Activated T-helper 2 cell treated with anti-CD3 and anti-CD28 coated beads, Interferon-gamma antibody, Interleukin-2, Interleukin-4, amounts not matched to agents 10 μg/mL and 5 μg/mL and 100 μg/mL, durations not matched to agents 14 hours and 24 hours and 36 hours (primary cell): ENCODE measurements around the gene ATF2. TPM values are rescaled to one million over a fixed set of nuclear protein-coding genes. Genes with fewer than 3 reads are reported as not detected.
A peak's percentile ranks its signal among the peaks of the same experiment; 100 is the strongest.

Source experiments
- DNase-seq: peaks from one replicate; pipeline ENCODE4 v3.0.0; 2021; ENCODE audit warnings: low spot score
- H3K27ac Mint-ChIP-seq: one replicate; pipeline ENCODE4 v1.8.0; 2021; ENCODE audit warnings: mixed read lengths
- H3K27me3 Mint-ChIP-seq: one replicate; pipeline ENCODE4 v1.8.0; 2021; ENCODE audit warnings: low read depth, mixed read lengths
- H3K36me3 Mint-ChIP-seq: one replicate; pipeline ENCODE4 v1.8.0; 2021; ENCODE audit warnings: low read depth, mixed read lengths
- H3K4me1 Mint-ChIP-seq: one replicate; pipeline ENCODE4 v1.8.0; 2021; ENCODE audit warnings: low read depth, mixed read lengths
- H3K4me3 Mint-ChIP-seq: one replicate; pipeline ENCODE4 v1.8.0; 2021; ENCODE audit warnings: low read depth, mild to moderate bottlenecking, moderate library complexity, mixed read lengths
- H3K9me3 Mint-ChIP-seq: one replicate; pipeline ENCODE4 v1.8.0; 2021; ENCODE audit warnings: mixed read lengths
- intact Hi-C: fragments of 100-400 bp; cut with micrococcal nuclease; formaldehyde crosslinking; loops from one replicate; pipeline ENCODE4 v1.15.1; 2023
- total RNA-seq: library from RNA; stranded (reverse); gene quantifications from 2 replicates; pipeline ENCODE4 v1.2.3, GENCODE V29; 2022

Gene ATF2
- total RNA-seq, 1 donor from 2014 or later = 64.0 TPM

GRCh38 chr2:175154661-175155082 lies 13.3 kb downstream of the ATF2 start:
- H3K4me1 Mint-ChIP-seq = peaks cover 36% of the 10 kb centered on the region
- peaks cover 23% of the 10 kb centered on the region for H3K36me3 Mint-ChIP-seq
- peak overlapping the region; percentile 34 for H3K4me3 Mint-ChIP-seq
- no peaks in the 10 kb centered on the region for H3K9me3 Mint-ChIP-seq
- intact Hi-C loops = loop anchor here (1.0 kb wide), 2 partner anchors 14 to 73 kb away; partner anchors contain the start of gene ATF2
- DNase-seq = no peak
- H3K27me3 Mint-ChIP-seq = no peaks in the 10 kb centered on the region
- H3K27ac Mint-ChIP-seq = peak overlapping the region; percentile 86

- Mint-ChIP-seq H3K36me3 (peaks cover 40% of the 10 kb centered on the region), H3K27ac (no peak overlapping the region), H3K4me1 (peaks cover 44% of the 10 kb centered on the region), H3K9me3 (no peaks in the 10 kb centered on the region), H3K4me3 (no peak overlapping the region), H3K27me3 (no peaks in the 10 kb centered on the region)
- DNase-seq = no peak
- intact Hi-C loops = no loop called here
These were observed 15.8 kb downstream of the ATF2 start for GRCh38 chr2:175152242-175152641.

- H3K4me1 Mint-ChIP-seq = peaks cover 41% of the 10 kb centered on the region
- DNase-seq = no peak
- H3K27ac Mint-ChIP-seq = no peak overlapping the region
- intact Hi-C loops = no loop called here
- no peaks in the 10 kb centered on the region for H3K9me3 Mint-ChIP-seq
- H3K36me3 Mint-ChIP-seq = peaks cover 35% of the 10 kb centered on the region
- H3K27me3 Mint-ChIP-seq = no peaks in the 10 kb centered on the region
- H3K4me3 Mint-ChIP-seq = no peak overlapping the region
These were observed 16.2 kb downstream of the ATF2 start for GRCh38 chr2:175151791-175152190.

- Mint-ChIP-seq H3K9me3 (no peaks in the 10 kb centered on the region), H3K27ac (no peak overlapping the region), H3K27me3 (no peaks in the 10 kb centered on the region), H3K4me1 (peaks cover 25% of the 10 kb centered on the region), H3K36me3 (peaks cover 43% of the 10 kb centered on the region), H3K4me3 (no peak overlapping the region)
- intact Hi-C loops = no loop called here
- no peak for DNase-seq
These were observed 20.8 kb downstream of the ATF2 start for GRCh38 chr2:175147186-175147585.

GRCh38 chr2:175143678-175144077 lies 24.3 kb downstream of the ATF2 start:
- peaks cover 15% of the 10 kb centered on the region for H3K4me1 Mint-ChIP-seq
- intact Hi-C loops = no loop called here
- no peaks in the 10 kb centered on the region for H3K9me3 Mint-ChIP-seq
- H3K27ac Mint-ChIP-seq = no peak overlapping the region
- no peaks in the 10 kb centered on the region for H3K27me3 Mint-ChIP-seq
- peaks cover 38% of the 10 kb centered on the region for H3K36me3 Mint-ChIP-seq
- DNase-seq = no peak
- H3K4me3 Mint-ChIP-seq = no peak overlapping the region

GRCh38 chr2:175143191-175143590 lies 24.8 kb downstream of the ATF2 start:
- no peaks in the 10 kb centered on the region for H3K27me3 Mint-ChIP-seq
- intact Hi-C loops = no loop called here
- H3K27ac Mint-ChIP-seq = no peak overlapping the region
- H3K9me3 Mint-ChIP-seq = no peaks in the 10 kb centered on the region
- DNase-seq = no peak
- no peak overlapping the region for H3K4me3 Mint-ChIP-seq
- peaks cover 39% of the 10 kb centered on the region for H3K36me3 Mint-ChIP-seq
- peaks cover 17% of the 10 kb centered on the region for H3K4me1 Mint-ChIP-seq

GRCh38 chr2:175140332-175140731 lies 27.7 kb downstream of the ATF2 start:
- H3K27ac Mint-ChIP-seq = no peak overlapping the region
- peaks cover 30% of the 10 kb centered on the region for H3K4me1 Mint-ChIP-seq
- intact Hi-C loops = no loop called here
- no peak for DNase-seq
- H3K36me3 Mint-ChIP-seq = peaks cover 51% of the 10 kb centered on the region
- H3K27me3 Mint-ChIP-seq = no peaks in the 10 kb centered on the region
- H3K4me3 Mint-ChIP-seq = no peak overlapping the region
- no peaks in the 10 kb centered on the region for H3K9me3 Mint-ChIP-seq

GRCh38 chr2:175137793-175138192 lies 30.2 kb downstream of the ATF2 start:
- H3K4me3 Mint-ChIP-seq = no peak overlapping the region
- peaks cover 34% of the 10 kb centered on the region for H3K4me1 Mint-ChIP-seq
- intact Hi-C loops = no loop called here
- H3K36me3 Mint-ChIP-seq = peaks cover 61% of the 10 kb centered on the region
- no peaks in the 10 kb centered on the region for H3K27me3 Mint-ChIP-seq
- no peaks in the 10 kb centered on the region for H3K9me3 Mint-ChIP-seq
- no peak overlapping the region for H3K27ac Mint-ChIP-seq
- DNase-seq = no peak

GRCh38 chr2:175136334-175137215 lies 31.4 kb downstream of the ATF2 start:
- Mint-ChIP-seq H3K36me3 (peaks cover 55% of the 10 kb centered on the region), H3K4me3 (no peak overlapping the region), H3K4me1 (peaks cover 31% of the 10 kb centered on the region), H3K9me3 (no peaks in the 10 kb centered on the region), H3K27ac (no peak overlapping the region), H3K27me3 (no peaks in the 10 kb centered on the region)
- DNase-seq = no peak
- intact Hi-C loops = no loop called here

GRCh38 chr2:175135862-175136261 lies 32.1 kb downstream of the ATF2 start:
- Mint-ChIP-seq H3K4me1 (peaks cover 31% of the 10 kb centered on the region), H3K27ac (no peak overlapping the region), H3K4me3 (no peak overlapping the region), H3K27me3 (no peaks in the 10 kb centered on the region), H3K9me3 (no peaks in the 10 kb centered on the region), H3K36me3 (peaks cover 55% of the 10 kb centered on the region)
- no peak for DNase-seq
- intact Hi-C loops = no loop called here

GRCh38 chr2:175135177-175135576 lies 32.8 kb downstream of the ATF2 start:
- Mint-ChIP-seq H3K4me1 (peaks cover 30% of the 10 kb centered on the region), H3K36me3 (peaks cover 60% of the 10 kb centered on the region), H3K4me3 (no peak overlapping the region), H3K9me3 (no peaks in the 10 kb centered on the region), H3K27me3 (no peaks in the 10 kb centered on the region), H3K27ac (no peak overlapping the region)
- intact Hi-C loops = no loop called here
- DNase-seq = no peak

- Mint-ChIP-seq H3K9me3 (no peaks in the 10 kb centered on the region), H3K36me3 (peaks cover 65% of the 10 kb centered on the region), H3K4me1 (peaks cover 9% of the 10 kb centered on the region), H3K4me3 (no peak overlapping the region), H3K27me3 (no peaks in the 10 kb centered on the region), H3K27ac (no peak overlapping the region)
- intact Hi-C loops = loop anchor here (5.0 kb wide), 1 partner anchor 36 kb away; the partner anchor contains the start of gene ATF2
- DNase-seq = no peak
These were observed 36.8 kb downstream of the ATF2 start for GRCh38 chr2:175131252-175131651.

GRCh38 chr2:175126661-175127060 lies 41.3 kb downstream of the ATF2 start:
- no peak for DNase-seq
- H3K9me3 Mint-ChIP-seq = no peaks in the 10 kb centered on the region
- H3K4me1 Mint-ChIP-seq = peaks cover 5% of the 10 kb centered on the region
- no peak overlapping the region for H3K27ac Mint-ChIP-seq
- H3K4me3 Mint-ChIP-seq = no peak overlapping the region
- peaks cover 52% of the 10 kb centered on the region for H3K36me3 Mint-ChIP-seq
- no peaks in the 10 kb centered on the region for H3K27me3 Mint-ChIP-seq
- intact Hi-C loops = no loop called here
